ENCODE results near the gene SLX4.

DNA sequence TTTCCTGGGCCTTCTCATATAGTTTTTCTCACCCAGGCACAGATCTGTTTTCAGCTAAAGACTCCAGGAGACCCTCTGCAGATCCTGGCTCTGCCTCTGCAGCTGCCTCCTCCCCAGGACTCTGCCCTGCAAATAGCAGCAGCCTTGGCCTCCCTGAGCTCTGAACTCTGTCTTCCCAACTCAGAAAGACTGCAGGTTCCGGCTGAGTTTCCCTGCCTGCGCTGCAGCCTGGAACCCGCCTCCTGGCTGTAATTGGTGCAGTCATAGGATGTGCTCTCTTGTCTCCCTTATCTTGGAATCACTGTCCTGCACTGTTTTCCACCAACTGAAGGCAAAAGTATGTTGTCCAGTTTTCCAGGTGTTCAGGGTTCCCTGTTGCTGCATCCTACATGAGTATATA, 28.8 kb upstream of the SLX4 start:
- TF ChIP-seq EZH2 (IDR thresholded peaks at IDR 0.05; ENCODE audit: insufficient read depth, poor library complexity, severe bottlenecking), result no peak
- no peak for TF ChIP-seq EZH2phosphoT487 (IDR thresholded peaks at IDR 0.05; ENCODE audit: insufficient read depth, low read depth)

Measured in GM23248 (cell line).